CD1c-positive myeloid dendritic cell (primary cell): ENCODE data around the gene B4GALT3.

Experiments used
- DNase-seq: peaks from one replicate; pipeline ENCODE4 v3.0.0-alpha.2; 2016; ENCODE audit errors: extremely low spot score

Gene B4GALT3

DNA sequence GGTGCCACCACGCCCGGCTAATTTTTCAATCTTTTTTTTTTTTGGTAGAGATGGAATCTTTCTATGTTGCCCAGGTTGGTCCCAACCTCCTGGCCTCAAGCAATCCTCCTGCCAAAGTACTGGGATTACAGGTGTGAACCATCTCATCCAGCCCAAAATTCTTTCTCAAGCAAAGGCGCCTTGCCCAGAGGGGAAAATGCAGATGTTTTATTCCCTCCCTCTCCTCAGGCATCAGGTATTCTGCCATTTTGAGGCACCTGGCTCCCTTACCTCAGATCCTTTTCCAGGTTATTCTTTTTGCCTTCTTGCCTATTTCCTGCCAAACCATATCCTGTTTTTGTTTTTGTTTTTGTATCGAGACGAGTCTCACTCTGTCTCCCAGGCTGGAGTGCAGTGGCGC is 11.1 kb upstream of the B4GALT3 start:
- DNase-seq: no peak

DNA sequence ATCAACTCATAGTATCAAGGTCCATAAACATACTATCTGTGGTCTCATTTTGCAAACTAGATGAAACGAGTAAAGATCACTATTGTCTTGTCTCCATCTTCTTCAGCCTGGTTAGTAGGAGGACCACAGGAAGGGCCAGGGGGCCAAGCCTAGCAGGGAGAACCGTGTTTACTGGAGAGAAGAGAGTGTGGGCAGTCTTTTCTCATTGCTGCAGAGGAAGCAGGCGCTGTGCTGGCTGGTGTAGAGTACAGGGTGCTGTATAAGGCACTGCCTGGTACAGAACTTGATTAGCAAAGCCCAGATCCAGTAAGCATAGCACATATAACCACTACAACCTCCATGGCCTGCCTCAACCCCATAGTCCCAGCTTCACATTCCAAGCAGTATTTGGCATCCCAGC is 10.0 kb upstream of the B4GALT3 start:
- peak; percentile 24 for DNase-seq

DNA sequence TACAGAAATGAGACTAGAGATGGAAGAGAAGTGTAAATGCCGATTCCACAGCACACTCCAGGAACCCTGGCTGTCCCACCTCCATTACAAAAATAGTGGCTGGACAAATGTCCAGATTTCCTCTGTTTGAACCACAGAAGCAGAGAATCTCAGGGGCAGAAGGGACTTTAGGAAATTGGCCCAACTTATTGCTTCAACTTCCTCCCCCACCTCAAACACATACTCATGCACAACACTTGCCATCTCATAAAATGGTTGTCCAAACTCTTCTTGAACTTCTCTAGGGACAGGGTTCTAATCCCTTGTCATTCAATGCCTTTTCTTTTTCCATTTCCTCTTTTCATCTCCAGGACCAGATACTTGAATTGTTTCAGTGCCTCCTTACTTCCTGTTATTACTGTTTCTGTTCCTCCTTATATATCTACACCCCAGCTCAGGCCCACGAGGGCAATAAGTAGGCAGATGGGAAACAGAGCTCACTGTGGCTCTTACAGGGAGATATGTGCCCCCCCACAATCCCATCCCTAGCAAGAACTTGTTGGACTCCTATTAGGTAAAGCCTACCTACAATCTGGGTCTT is 8.5 kb upstream of the B4GALT3 start:
- peak; percentile 89 for DNase-seq

DNA sequence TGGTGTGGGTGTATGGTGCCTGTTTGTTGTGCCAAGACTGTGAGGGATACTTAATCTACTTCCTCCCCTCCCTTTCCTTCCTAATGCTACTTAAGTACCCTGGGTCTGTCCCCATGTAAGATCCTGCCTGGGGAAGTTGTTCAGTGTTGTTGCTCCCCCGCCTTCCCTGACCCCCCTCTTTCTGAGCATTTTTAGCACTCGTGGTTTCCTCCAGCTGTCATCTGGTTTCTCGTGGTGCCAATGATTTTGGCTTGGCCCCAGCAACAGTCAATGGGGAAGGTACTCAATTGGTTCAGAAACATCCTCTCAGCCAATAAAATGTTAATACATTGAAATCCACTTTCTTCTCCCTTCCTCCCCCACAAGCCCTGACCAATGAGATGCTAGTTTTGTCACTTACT is 8.0 kb upstream of the B4GALT3 start:
- peak; percentile 96 for DNase-seq

DNA sequence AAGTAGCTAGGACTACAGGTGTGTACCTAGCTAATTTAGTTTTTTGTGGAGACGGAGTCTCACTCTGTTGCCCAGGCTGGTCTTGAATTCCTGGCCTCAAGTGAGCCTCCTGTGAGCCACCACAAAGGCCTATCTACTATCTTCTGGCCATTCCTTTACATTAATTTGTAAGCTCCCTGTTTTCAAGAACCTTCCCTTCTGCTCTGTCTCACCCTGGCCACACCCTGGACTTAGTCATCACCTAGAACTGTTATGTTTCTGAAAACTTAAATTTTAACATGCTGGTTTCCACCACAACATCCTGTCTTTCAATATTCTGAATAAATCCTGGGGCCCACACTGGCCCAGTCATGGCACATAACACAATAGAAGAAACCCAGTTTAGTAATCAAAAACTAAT is 4.9 kb upstream of the B4GALT3 start:
- DNase-seq: peak; percentile 51

DNA sequence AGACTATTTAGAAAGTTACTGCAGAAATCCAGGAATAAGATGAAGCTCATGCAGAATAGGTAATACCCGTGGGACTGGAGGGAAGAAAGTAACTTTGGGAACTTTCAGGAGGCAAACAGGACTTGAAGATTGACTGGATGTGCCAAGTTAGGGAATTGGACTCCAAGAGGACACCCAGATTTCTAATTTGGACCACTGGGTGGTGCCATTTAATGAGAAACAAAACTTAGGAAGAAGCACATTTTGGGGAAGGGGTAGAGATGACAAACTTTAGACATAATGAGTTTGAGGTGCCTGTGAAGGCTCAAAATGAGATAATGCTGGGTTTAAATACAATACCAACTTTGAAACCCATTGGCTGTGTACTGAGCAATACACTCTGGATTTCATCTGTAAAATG is 3.3 kb upstream of the B4GALT3 start:
- DNase-seq: peak; percentile 59

DNA sequence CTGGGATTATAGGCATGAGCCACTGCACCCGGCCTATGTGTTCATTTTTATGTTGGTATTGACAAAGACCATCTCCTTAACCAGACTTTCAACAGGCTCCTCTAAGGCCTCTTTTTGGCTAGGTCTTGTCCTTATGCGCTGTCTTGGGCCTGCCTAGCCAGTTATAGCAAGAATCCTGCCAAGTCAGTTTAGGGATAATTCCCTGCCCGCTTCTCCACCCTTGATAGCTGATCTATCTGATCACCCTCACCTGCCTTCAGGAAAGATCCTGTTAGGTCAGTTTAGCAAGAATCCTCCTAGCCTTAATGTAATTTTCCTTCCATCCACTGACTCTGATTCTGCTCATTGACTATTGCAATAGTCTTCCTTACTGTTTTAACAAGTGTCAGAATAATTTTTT is 2.4 kb upstream of the B4GALT3 start:
- no peak for DNase-seq

DNA sequence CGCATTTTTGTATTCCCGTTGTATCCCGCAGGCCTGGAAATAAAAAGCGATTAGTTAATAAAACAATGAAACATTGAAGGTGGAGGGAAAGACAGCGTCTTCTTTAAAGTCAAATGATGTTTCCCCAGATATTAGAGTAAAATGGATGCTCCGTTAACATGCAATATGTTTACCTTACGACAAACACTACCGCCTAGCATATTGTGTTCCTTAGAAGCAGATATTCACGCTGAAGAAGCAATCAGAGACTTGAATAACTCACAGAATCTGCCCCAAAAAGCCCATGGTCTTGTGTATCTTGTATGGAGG is 583 bp upstream of the B4GALT3 start:
- DNase-seq: no peak

DNA sequence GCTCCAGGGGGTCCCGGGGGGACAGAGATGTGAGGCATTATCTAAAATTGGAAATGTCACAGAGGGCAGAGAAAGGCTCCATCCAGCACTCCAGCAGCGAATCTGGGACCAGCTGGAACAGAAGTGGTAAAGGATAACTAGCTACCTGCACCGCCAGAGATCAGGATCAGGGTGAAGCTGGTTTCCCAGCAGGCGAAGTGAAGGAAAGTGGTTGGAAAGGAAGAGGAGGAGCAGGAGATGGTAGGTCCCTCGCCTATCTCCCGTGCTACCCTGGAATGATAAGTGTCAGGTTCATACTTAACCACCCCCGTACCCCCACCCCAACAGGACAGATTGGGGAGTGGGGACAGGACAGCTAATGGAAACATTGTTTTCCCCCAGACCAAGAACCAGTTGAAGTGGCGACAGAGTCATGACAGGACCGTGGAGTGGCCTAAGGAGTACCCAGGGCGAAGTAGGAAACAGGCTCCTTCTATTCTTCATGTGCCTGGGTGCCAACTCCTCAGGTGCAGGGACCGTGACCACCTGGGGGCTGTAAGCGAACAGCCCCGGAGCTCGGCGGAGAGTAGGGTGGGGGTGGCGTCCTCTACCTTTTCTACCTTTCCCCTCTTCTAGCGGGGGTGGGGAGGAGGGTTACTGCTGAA is 717 bp downstream of the B4GALT3 start:
- no peak for DNase-seq

DNA sequence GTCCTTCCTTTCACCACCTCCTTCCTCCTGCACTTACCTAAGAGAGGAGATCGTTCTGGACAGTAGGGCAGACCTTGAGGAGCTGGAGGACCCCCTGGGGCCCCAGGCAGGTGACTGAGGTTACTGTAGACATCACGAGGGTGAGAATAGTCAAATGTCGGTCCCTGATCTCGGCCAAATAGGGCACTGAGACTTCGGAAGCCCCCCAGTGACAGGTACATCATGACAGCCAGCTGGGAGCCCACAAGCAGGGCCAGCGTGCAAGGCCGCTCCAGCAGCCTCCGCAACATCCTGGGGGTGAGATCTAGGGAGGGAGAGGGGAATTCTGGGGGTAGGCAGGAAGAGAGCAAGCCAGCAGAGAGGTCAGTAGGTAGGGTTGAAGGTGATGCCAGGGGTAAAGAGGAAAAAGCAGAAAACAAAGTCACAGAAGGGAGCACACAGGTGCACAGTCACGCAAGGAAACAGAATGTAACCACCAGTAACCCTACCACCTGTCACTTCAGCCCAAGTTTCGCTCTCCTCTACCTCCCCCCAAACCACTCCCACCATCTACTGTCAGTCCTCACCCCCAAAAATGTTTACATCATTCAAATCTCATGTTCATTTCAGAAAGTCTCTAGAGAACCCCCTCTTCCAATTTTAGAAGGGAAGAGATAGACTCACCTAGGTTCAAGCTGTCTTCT is 1.4 kb downstream of the B4GALT3 start:
- no peak for DNase-seq

DNA sequence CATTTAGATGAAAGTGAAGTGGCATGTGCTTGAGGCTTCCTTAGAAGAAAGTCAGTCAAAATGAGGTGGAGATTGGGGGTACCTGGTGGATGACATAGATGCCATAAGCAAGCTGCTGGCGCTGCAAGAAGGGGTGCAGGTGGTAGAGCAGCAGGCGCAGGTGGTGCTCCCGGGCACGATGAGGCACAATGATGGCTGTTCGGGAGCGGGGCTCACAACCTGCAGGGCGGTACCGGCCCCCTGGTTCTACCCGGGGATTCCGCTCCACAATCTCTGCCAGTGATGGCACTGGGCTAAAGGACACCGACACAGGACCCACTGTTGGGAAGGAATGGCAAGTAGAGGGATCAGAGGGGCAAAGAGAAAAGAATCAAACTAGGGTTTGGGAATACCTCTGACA is 2.4 kb downstream of the B4GALT3 start:
- DNase-seq: no peak

DNA sequence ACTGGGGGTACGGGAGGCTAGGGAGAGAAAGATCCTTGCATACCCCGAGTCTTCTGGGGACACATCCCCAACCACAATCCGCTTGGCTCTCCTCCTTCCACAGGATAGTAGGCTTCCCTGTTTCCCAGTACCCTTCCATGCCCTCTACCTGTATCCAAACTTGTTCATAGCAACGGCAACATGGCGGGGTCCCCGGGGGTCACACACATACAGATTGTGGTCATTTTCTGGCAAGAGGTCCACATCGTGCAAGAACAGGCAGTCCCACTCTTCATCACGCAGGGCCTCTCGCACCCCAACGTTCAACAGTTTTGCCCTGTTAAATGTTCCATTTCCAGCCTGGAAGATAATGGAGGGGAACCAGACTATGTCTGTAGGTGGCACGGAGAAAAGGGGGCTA is 3.6 kb downstream of the B4GALT3 start:
- DNase-seq: no peak

DNA sequence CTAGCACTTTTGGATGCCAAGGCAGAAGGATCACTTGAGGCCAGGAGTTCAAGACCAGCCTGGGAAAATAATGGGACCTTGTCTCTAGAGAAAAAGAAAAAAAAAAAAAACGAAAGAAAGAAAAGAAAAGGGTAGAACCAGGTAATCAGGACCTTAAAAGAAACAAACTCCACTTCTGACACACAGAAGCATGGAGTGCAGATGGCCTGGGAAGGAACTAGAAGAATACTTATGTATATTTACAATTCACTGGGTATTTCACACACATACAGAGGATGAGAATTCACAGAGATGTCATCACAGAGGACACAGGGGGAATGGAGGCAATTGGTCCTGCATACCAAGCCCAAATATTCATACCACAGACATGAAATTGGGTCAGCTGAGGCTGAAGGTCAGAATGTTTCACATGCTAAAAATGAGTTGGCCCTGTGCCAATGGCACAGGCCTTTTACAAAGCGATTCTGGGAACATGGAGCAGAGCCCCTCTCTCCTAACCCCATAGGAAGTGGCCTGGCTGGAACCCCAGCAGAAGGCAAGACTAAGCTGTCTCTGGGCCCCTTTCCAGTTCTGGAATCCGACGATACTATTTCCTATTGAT is 4.4 kb downstream of the B4GALT3 start:
- DNase-seq: no peak

DNA sequence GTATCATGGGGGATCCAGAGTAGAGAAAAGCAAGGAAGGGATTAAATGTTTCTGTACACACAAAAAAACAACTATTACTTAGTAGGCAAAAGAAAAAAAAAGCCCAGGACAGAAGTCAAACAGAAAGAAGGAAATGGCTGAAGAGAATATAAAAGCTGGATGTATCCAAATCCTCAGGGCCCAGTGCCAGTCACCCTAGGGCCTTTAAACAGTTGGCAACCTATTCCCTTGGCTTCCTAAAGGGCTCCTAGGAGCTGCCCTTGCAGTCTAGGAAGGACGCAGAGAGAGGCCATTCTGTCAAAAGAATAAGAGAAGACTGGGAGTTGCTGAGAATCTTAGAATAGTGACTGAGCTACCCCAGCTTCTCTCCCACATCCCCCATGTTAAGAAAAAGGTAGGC is 5.0 kb downstream of the B4GALT3 start:
- DNase-seq: no peak

DNA sequence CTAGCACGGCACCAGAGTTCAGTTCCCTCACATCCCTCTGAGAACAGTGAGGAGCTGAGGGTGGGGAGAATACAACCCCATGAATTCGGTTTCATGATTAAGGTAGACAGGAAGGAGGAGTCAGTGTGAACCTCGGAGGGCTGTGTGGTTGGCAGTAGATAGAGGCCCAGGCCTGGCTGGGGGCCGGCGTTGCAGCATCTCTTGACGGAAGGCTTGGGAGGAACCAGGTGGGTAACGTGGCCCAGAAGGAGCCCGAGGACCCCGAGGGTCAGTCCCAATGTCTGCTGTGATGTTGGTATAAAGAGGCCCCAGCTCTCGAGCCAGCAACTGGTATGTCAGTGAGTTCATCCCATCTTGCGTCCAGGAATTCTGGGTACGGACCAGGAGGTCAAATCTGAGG is 5.6 kb downstream of the B4GALT3 start:
- DNase-seq: no peak

DNA sequence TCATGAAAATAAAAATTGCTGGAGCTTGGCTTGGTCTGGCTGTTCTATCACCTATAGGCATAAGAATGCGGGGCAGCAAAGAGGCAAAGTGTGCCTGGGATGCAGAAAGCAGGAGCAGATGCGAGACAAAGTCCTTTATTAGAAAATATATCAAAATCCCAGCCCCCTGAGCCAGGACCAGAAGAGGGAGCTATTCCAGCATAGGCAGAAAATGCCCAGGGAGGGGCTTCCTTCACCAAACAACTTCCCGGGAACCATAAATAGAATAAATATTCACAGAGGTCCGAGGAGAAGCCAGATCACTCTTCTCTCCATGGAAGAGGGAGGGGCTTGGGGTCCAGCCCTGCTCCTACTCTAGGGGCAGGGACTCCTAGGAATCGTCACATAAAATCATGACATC is 6.1 kb downstream of the B4GALT3 start:
- no peak for DNase-seq

DNA sequence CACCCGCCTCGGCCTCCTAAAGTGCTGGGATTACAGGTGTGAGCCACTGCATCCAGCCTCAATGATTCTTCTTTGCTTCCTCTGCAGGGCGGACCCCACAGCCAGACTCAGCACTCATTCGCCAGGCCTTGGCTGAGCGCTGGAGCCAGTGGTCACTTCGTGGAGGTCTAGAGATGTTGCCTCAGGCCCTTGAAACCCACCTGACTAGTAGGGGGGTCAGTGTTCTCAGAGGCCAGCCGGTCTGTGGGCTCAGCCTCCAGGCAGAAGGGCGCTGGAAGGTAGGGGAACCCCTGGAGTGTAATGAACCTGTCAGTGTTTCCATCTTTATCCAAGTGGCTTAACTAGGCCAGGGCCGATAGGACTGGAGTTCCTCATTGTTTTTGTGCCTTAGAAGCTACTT is 8.4 kb downstream of the B4GALT3 start:
- no peak for DNase-seq

DNA sequence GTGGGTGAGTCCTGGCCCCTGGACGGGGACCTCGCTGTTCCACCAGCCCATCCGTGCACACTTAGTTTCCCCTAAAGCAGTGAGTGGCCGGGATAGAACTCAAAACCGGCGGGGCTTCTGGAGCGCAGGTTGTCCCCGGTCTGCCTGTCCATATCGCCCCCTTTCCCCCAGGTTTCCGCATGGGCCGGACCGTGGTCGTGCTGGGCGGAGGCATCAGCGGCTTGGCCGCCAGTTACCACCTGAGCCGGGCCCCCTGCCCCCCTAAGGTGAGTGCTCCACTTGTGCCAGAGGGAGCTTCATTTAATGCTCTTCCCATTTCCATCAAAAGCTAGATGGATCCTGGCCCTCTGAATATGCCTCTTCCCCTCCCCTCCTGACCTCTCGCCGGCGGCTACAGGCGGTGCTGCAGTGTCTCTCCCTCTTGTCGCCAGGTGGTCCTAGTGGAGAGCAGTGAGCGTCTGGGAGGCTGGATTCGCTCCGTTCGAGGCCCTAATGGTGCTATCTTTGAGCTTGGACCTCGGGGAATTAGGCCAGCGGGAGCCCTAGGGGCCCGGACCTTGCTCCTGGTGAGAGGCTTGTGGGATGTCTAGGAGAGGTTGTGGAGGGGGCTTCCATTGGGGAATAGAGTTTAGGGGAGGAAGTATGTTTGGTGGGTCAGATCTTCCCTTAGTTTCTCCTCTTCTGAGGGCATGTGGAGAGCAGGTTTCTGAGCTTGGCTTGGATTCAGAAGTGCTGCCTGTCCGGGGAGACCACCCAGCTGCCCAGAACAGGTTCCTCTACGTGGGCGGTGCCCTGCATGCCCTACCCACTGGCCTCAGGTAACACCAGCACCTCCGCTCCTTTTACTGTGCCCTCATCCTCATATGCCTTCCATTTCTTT is 10.4 kb downstream of the B4GALT3 start:
- DNase-seq: no peak

DNA sequence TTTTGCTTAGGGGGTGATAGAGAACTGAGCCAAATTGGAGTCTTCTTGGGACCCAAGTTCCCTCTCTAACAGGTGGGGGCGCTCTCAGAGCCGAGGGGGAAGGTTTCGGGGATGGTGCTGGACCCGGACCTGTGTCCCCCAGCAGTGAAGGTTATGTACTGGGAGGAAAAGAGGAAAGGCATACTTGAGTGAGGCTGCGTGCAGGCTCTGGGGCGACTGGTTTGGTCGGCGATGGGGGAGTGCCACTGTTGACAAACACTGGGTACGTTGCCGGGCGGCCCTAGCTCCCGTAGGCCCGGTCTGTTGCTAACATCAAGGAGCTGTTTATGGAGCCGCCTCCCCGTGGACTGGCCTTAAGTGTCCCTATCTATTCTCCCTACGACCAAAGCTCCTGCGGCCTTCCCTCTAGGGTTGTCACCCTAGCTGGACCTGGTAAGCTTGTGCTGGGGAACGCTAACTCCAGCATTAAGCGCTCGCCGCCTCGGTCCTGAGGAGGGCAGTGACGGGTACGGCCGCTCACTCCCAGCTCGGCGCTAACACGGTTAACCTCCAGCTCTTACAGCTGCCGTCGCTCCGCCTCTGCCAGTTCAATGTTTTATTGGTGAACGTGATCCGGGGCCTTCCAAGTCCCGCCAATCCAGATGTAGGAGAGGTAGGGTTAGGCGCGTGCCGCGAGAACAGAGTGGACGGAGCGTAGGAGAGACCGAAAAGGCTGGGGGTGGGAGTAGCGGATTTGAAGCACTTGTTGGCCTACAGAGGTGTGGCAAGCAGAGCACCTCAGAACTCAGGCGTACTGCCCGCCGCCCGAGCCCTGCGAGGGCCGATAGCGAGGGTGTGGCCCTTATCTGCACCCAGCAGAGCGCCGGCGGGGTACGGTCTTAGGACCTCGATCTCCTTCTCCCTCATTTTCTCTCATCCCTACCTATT is 11.3 kb downstream of the B4GALT3 start, which contains the start of gene PPOX:
PPOX (plus strand) TSS at position 685 of the 927 bp plus-strand sequence. CDS start 422 bp downstream, outside the sequence.
- DNase-seq: peak; percentile 97

DNA sequence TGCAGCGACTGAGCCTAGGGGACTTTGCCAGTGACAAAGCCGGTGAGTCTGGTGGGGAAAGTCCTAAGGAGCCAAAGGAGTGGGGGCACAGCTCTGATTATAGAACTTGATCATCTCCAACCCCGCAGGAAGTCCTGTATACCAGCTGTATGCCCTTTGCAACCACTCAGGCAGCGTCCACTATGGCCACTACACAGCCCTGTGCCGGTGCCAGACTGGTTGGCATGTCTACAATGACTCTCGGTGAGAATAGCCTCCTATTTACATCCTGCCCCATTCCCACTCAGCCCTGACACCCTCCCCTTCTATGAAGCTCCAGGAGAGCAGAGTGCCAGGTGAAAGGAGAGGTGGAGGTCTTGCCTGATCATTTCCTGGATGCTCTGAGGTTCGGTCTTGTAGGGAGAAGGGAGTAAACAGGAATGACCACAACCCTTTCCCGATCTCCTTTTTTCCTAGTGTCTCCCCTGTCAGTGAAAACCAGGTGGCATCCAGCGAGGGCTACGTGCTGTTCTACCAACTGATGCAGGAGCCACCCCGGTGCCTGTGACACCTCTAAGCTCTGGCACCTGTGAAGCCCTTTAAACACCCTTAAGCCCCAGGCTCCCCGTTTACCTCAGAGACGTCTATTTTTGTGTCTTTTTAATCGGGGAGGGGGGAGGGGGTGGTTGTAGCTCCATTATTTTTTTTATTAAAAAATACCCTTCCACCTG is 12.3 kb downstream of the B4GALT3 start:
- DNase-seq: no peak
